Kidney epithelial cell (primary cell): ENCODE results near the gene FBXW11. TPM values are rescaled to one million over a fixed set of nuclear protein-coding genes. Genes with fewer than 3 reads are reported as not detected.

Experiments used
- DNase-seq: peaks from one replicate; pipeline ENCODE4 v3.0.0-alpha.2; 2010; ENCODE audit warnings: low read depth
- H3K27me3 ChIP-seq: 2 replicates; pipeline ENCODE4 v1.6.0; 2011; ENCODE audit warnings: low read length; ENCODE audit not compliant: control insufficient read depth, insufficient read depth
- H3K36me3 ChIP-seq: 2 replicates; pipeline ENCODE4 v1.5.1; 2011; ENCODE audit warnings: low read length; ENCODE audit not compliant: control insufficient read depth, insufficient read depth
- H3K4me3 ChIP-seq: 2 replicates; pipeline ENCODE4 v1.5.1; 2011; ENCODE audit warnings: low read depth, mild to moderate bottlenecking, control low read depth, low read length
- CTCF ChIP-seq: IDR thresholded peaks from 2 replicates; pipeline ENCODE4 v1.5.1; 2011; ENCODE audit warnings: mild to moderate bottlenecking, moderate library complexity, low read length, control low read depth, inconsistent platforms; ENCODE audit not compliant: insufficient read depth, poor library complexity, severe bottlenecking
- total RNA-seq: library from RNA; depleted of rRNA; stranded (reverse); fragments of >200 nt; gene quantifications from 2 replicates; pipeline ENCODE4 v1.2.3, GENCODE V29; 2015

Gene FBXW11
- total RNA-seq, 1 donor from 2014 or later, result 75.1 TPM

- DNase-seq, result no peak
- no peaks in the 10 kb centered on the region for H3K36me3 ChIP-seq
- H3K27me3 ChIP-seq, result no peaks in the 10 kb centered on the region
- H3K4me3 ChIP-seq, result no peak overlapping the region
- TF ChIP-seq CTCF, result no peak
These were observed 40.7 kb downstream of the FBXW11 start for GRCh38 chr5:171965745-171966144.

GRCh38 chr5:171963416-171963815, 43.0 kb downstream of the FBXW11 start:
- TF ChIP-seq CTCF, result no peak
- Histone ChIP-seq H3K27me3 (no peaks in the 10 kb centered on the region), H3K36me3 (no peaks in the 10 kb centered on the region), H3K4me3 (no peak overlapping the region)
- no peak for DNase-seq

- DNase-seq, result no peak
- H3K36me3 ChIP-seq, result no peaks in the 10 kb centered on the region
- no peaks in the 10 kb centered on the region for H3K27me3 ChIP-seq
- no peak overlapping the region for H3K4me3 ChIP-seq
- TF ChIP-seq CTCF, result no peak
These were observed 45.3 kb downstream of the FBXW11 start for GRCh38 chr5:171961117-171961516.

GRCh38 chr5:171957591-171958251, 48.7 kb downstream of the FBXW11 start:
- Histone ChIP-seq H3K36me3 (no peaks in the 10 kb centered on the region), H3K4me3 (no peak overlapping the region), H3K27me3 (no peaks in the 10 kb centered on the region)
- DNase-seq, result no peak
- no peak for TF ChIP-seq CTCF

- no peak for TF ChIP-seq CTCF
- H3K27me3 ChIP-seq, result no peaks in the 10 kb centered on the region
- no peak overlapping the region for H3K4me3 ChIP-seq
- H3K36me3 ChIP-seq, result no peaks in the 10 kb centered on the region
- DNase-seq, result no peak
These were observed 49.4 kb downstream of the FBXW11 start for GRCh38 chr5:171956887-171957495.

- H3K4me3 ChIP-seq, result no peak overlapping the region
- TF ChIP-seq CTCF, result no peak
- H3K36me3 ChIP-seq, result no peaks in the 10 kb centered on the region
- no peaks in the 10 kb centered on the region for H3K27me3 ChIP-seq
- no peak for DNase-seq
These were observed 50.1 kb downstream of the FBXW11 start for GRCh38 chr5:171956314-171956713.
